ENCODE measurements around the gene RCOR3.

Gene RCOR3

GRCh38 chr1:211333906-211334305 is 74.7 kb downstream of the RCOR3 start:
- peaks cover 29% of the 10 kb centered on the region for H3F3A ChIP-seq (ENCODE audit: insufficient read depth, low read length)
- H3K79me2 ChIP-seq (ENCODE audit: low read length): peaks cover 69% of the 10 kb centered on the region
- DNase-seq: no peak
- H4K20me1 ChIP-seq (ENCODE audit: insufficient read depth, low read length): no peaks in the 10 kb centered on the region; the same call in 1 of the 2 replicates
- H3K4me1 ChIP-seq (ENCODE audit: low read length): peaks cover 65% of the 10 kb centered on the region
- no peaks in the 10 kb centered on the region for H3K27me3 ChIP-seq (replicated peaks; ENCODE audit: insufficient read depth, low read length)
- H2AFZ ChIP-seq (ENCODE audit: low read length): no peak overlapping the region
- no peak overlapping the region for H3K4me2 ChIP-seq (ENCODE audit: low read depth, low read length)
- no peaks in the 10 kb centered on the region for H3K36me3 ChIP-seq (replicated peaks; ENCODE audit: insufficient read depth, low read length)
- TF ChIP-seq, protein P1, sequence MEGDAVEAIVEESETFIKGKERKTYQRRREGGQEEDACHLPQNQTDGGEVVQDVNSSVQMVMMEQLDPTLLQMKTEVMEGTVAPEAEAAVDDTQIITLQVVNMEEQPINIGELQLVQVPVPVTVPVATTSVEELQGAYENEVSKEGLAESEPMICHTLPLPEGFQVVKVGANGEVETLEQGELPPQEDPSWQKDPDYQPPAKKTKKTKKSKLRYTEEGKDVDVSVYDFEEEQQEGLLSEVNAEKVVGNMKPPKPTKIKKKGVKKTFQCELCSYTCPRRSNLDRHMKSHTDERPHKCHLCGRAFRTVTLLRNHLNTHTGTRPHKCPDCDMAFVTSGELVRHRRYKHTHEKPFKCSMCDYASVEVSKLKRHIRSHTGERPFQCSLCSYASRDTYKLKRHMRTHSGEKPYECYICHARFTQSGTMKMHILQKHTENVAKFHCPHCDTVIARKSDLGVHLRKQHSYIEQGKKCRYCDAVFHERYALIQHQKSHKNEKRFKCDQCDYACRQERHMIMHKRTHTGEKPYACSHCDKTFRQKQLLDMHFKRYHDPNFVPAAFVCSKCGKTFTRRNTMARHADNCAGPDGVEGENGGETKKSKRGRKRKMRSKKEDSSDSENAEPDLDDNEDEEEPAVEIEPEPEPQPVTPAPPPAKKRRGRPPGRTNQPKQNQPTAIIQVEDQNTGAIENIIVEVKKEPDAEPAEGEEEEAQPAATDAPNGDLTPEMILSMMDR (IDR thresholded peaks at IDR 0.05; ENCODE audit: low read length): no peak
- TF ChIP-seq EZH2 (optimal IDR thresholded peaks at IDR 0.05; ENCODE audit: low read depth, low read length): no peak
- TF ChIP-seq EZH2phosphoT487 (IDR thresholded peaks at IDR 0.05; ENCODE audit: low read length): no peak
- no peaks in the 10 kb centered on the region for H3K9me2 ChIP-seq (replicated peaks; ENCODE audit: insufficient read depth, low read length)
- H3K27ac ChIP-seq (ENCODE audit: low read length): no peak overlapping the region
- H3K4me3 ChIP-seq (ENCODE audit: low read length): no peak overlapping the region
- no peak overlapping the region for H3K9ac ChIP-seq (ENCODE audit: low read length)
- no peaks in the 10 kb centered on the region for H3K9me3 ChIP-seq (replicated peaks; ENCODE audit: insufficient read depth, low read length)

DNA sequence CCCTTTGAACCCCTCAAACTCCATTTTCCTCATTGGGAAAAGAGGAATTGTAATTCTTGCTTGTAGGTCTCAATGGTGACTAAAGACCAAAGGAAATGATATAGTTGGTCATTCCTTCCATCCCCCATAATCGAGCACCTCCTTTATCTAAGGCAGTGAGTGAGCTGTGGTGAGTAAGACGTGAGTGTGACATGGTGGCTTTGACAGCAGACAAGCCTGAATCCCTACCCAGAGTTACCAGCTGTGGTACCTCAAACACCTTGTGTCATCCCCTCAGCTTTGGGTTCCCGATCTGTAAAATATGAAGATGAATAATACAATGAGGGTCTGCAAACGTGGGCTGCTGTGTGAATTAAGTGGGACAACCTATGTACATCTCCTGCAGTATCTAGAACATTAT is 75.8 kb downstream of the RCOR3 start:
- no peak for DNase-seq
- no peaks in the 10 kb centered on the region for H3K27me3 ChIP-seq (replicated peaks; ENCODE audit: insufficient read depth, low read length)
- peak overlapping the region; percentile 80 for H3K27ac ChIP-seq (ENCODE audit: low read length)
- H3K9me3 ChIP-seq (replicated peaks; ENCODE audit: insufficient read depth, low read length): no peaks in the 10 kb centered on the region
- peak overlapping the region; percentile 34; the same call in 1 of the 2 replicates for H3K9ac ChIP-seq (ENCODE audit: low read length)
- H3K36me3 ChIP-seq (replicated peaks; ENCODE audit: insufficient read depth, low read length): no peaks in the 10 kb centered on the region
- H3K79me2 ChIP-seq (ENCODE audit: low read length): peaks cover 70% of the 10 kb centered on the region
- no peak overlapping the region for H3K4me3 ChIP-seq (ENCODE audit: low read length)
- H3F3A ChIP-seq (ENCODE audit: insufficient read depth, low read length): peaks cover 22% of the 10 kb centered on the region
- no peaks in the 10 kb centered on the region for H3K9me2 ChIP-seq (replicated peaks; ENCODE audit: insufficient read depth, low read length)
- H4K20me1 ChIP-seq (ENCODE audit: insufficient read depth, low read length): no peaks in the 10 kb centered on the region
- no peak for TF ChIP-seq EZH2 (optimal IDR thresholded peaks at IDR 0.05; ENCODE audit: low read depth, low read length)
- TF ChIP-seq EZH2phosphoT487 (IDR thresholded peaks at IDR 0.05; ENCODE audit: low read length): no peak
- TF ChIP-seq, protein P1 (IDR thresholded peaks at IDR 0.05; ENCODE audit: low read length): no peak
- H3K4me2 ChIP-seq (ENCODE audit: low read depth, low read length): peak overlapping the region; percentile 86
- H3K4me1 ChIP-seq (ENCODE audit: low read length): peaks cover 65% of the 10 kb centered on the region
- H2AFZ ChIP-seq (ENCODE audit: low read length): no peak overlapping the region

DNA sequence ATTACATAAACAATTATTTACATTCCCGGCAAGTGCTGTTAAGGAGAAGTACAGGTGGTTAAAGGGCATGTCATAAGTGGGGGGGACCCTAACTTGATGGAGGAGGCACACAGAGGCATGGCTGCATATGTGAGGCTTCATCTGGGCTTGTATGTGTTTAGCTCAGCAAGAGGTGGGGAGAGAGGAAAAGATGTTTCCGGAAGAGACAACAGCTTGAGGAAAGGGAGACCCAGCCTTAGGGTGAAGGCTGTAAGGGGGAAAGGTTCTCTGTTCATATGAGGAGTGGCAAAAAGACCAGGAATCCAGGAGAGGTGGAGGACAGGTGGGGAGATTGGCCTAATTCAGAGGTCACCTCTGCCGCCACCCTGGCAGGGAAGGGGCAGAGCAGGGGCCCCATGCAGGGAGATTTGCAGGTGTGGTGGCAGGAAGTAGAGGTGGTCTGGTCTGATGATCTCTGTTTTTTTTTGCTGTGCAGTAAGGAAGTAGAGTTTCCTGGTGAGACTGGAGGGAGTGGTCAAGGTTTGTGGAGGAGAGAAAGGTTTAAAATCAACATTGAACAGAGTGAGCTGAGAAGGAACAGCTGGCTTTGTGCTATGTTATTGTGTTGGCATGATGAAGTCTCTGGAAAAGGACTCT is 76.5 kb downstream of the RCOR3 start:
- TF ChIP-seq EZH2phosphoT487 (IDR thresholded peaks at IDR 0.05; ENCODE audit: low read length) (no peak), EZH2 (optimal IDR thresholded peaks at IDR 0.05; ENCODE audit: low read depth, low read length) (no peak)
- TF ChIP-seq, protein P1 (IDR thresholded peaks at IDR 0.05; ENCODE audit: low read length): no peak
- H3K9me2 ChIP-seq (replicated peaks; ENCODE audit: insufficient read depth, low read length): no peaks in the 10 kb centered on the region
- no peaks in the 10 kb centered on the region for H3K36me3 ChIP-seq (replicated peaks; ENCODE audit: insufficient read depth, low read length)
- no peaks in the 10 kb centered on the region for H3K27me3 ChIP-seq (replicated peaks; ENCODE audit: insufficient read depth, low read length)
- peak overlapping the region; percentile 50 for H2AFZ ChIP-seq (ENCODE audit: low read length)
- peak overlapping the region; percentile 86 for H3K4me2 ChIP-seq (ENCODE audit: low read depth, low read length)
- peak overlapping the region; percentile 80 for H3K27ac ChIP-seq (ENCODE audit: low read length)
- peaks cover 59% of the 10 kb centered on the region for H3K4me1 ChIP-seq (ENCODE audit: low read length)
- H3F3A ChIP-seq (ENCODE audit: insufficient read depth, low read length): peaks cover 22% of the 10 kb centered on the region
- H3K4me3 ChIP-seq (ENCODE audit: low read length): peak overlapping the region; percentile 17; the same call in 1 of the 2 replicates
- no peaks in the 10 kb centered on the region for H3K9me3 ChIP-seq (replicated peaks; ENCODE audit: insufficient read depth, low read length)
- H3K79me2 ChIP-seq (ENCODE audit: low read length): peaks cover 64% of the 10 kb centered on the region
- peak; percentile 89 for DNase-seq
- no peaks in the 10 kb centered on the region for H4K20me1 ChIP-seq (ENCODE audit: insufficient read depth, low read length)
- peak overlapping the region; percentile 41; the same call in 1 of the 2 replicates for H3K9ac ChIP-seq (ENCODE audit: low read length)

All from MM.1S (cell line).